ENCODE measurements around the gene SACS. TPM values are rescaled to one million over a fixed set of nuclear protein-coding genes. Genes with fewer than 3 reads are reported as not detected.

Gene SACS, protein sequence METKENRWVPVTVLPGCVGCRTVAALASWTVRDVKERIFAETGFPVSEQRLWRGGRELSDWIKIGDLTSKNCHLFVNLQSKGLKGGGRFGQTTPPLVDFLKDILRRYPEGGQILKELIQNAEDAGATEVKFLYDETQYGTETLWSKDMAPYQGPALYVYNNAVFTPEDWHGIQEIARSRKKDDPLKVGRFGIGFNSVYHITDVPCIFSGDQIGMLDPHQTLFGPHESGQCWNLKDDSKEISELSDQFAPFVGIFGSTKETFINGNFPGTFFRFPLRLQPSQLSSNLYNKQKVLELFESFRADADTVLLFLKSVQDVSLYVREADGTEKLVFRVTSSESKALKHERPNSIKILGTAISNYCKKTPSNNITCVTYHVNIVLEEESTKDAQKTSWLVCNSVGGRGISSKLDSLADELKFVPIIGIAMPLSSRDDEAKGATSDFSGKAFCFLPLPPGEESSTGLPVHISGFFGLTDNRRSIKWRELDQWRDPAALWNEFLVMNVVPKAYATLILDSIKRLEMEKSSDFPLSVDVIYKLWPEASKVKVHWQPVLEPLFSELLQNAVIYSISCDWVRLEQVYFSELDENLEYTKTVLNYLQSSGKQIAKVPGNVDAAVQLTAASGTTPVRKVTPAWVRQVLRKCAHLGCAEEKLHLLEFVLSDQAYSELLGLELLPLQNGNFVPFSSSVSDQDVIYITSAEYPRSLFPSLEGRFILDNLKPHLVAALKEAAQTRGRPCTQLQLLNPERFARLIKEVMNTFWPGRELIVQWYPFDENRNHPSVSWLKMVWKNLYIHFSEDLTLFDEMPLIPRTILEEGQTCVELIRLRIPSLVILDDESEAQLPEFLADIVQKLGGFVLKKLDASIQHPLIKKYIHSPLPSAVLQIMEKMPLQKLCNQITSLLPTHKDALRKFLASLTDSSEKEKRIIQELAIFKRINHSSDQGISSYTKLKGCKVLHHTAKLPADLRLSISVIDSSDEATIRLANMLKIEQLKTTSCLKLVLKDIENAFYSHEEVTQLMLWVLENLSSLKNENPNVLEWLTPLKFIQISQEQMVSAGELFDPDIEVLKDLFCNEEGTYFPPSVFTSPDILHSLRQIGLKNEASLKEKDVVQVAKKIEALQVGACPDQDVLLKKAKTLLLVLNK (N-terminal part only)
- 56.6 and 82.8 TPM in 2 replicates for total RNA-seq

DNA sequence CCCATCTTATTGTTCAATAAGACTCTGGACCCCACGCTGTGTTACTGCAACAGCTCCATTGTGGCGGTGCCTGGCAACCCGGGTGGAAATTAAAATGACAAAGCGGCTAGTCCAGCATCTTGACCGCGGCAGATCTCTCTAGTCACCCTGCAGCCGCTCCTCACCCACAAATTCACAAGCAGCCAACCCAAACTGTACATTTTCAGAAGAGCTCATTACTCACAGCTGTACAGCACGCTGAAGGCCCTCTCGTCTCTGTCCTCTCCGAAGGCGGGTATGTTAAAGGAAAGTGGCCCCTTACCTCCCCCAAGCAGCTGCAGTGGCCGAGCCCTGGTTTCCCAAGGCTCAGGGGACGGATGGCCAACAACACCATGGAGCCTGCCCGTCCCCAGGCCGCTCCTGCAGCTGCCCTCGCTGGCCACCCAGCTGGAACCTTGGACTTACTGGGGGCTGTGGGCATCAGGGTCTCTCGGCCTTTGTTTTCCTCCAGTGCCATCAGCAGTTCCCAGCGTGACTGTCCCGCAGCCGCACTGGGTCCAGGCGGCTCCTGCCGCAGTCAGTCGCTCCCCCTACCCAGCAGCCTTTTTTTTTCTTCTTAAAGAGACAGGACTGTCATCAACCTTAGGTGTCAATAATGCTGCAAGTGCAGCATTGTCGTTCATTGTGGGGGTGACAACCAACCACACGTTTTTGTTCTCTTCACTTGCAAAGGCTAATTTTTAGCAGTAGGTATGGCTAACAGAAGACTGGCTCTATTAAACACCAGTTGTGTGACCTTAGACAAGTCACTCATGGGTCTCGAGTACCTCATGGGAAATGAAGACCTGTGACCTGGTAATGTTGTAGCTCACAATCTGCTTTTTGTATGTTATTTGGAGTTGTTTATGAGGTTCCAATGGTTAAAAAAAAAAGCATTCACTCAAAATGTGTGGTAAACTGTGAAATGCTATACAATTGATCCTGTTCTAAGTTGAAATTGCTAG is at the start of gene SACS:
Gene SACS (minus strand): TSS at position 532 of the 983 bp plus-strand sequence. CDS start 22,463 bp downstream, outside the sequence.

Other genes starting within 250 kb of the SACS start
- 21.9 and 45.2 TPM in 2 replicates for gene TNFRSF19, start 136.7 kb upstream of the SACS start, total RNA-seq

Measured in hair follicle dermal papilla cell (primary cell).